H1 (cell line): ENCODE data around the gene SZT2. TPM values are rescaled to one million over a fixed set of nuclear protein-coding genes. Genes with fewer than 3 reads are reported as not detected.

Source experiments
- CTCF ChIA-PET: fragments of 300-600 bp; sonication (Branson Sonifier 250); formaldehyde crosslinking; loops from one replicate; lab custom pipeline; 2021; ENCODE audit not compliant: partially characterized antibody; lab: Charles Lee
- POLR2A ChIA-PET: fragments of 300-600 bp; sonication (Branson Sonifier 250); formaldehyde crosslinking; loops from one replicate; lab custom pipeline; 2021; ENCODE audit warnings: inconsistent platforms; ENCODE audit not compliant: partially characterized antibody; lab: Charles Lee
- DNase-seq, 2 experiments: peaks; one replicate each; pipeline versions ENCODE4 v3.0.0 to v3.0.0-alpha.2; 2010 to 2022; ENCODE audit warnings: low spot score in 2 of 2, low read depth in 1 of 2, mixed read lengths in 1 of 2
- FAIRE-seq: peaks from 2 replicates; lab custom pipeline; 2011; peaks lifted over from hg19 to GRCh38; lab: Jason Lieb, UNC
- H2AFZ ChIP-seq: 2 replicates; pipeline ENCODE4 v1.8.1; 2012; ENCODE audit warnings: low read length, inconsistent platforms
- H2AK5ac ChIP-seq: 2 replicates; pipeline ENCODE4 v1.6.1; 2013; ENCODE audit warnings: low read depth, low read length
- H2BK120ac ChIP-seq: replicated peaks from 2 replicates; pipeline ENCODE3; 2013; ENCODE audit warnings: low read depth, low read length, inconsistent platforms
- H2BK12ac ChIP-seq: 2 replicates; pipeline ENCODE4 v1.6.1; 2013; ENCODE audit warnings: low read depth, low read length
- H2BK15ac ChIP-seq: 2 replicates; pipeline ENCODE4 v1.6.1; 2013; ENCODE audit warnings: low read length
- H2BK20ac ChIP-seq: 2 replicates; pipeline ENCODE4 v1.6.1; 2013; ENCODE audit warnings: low read length
- H2BK5ac ChIP-seq: 2 replicates; pipeline ENCODE4 v1.6.1; 2013; ENCODE audit warnings: low read depth, low read length
- H3K14ac ChIP-seq: 2 replicates; pipeline ENCODE4 v1.6.1; 2013; ENCODE audit warnings: inconsistent platforms; ENCODE audit not compliant: insufficient read length
- H3K18ac ChIP-seq: 2 replicates; pipeline ENCODE4 v1.6.1; 2013; ENCODE audit warnings: low read length; ENCODE audit errors: extremely low read depth
- H3K23ac ChIP-seq: 2 replicates; pipeline ENCODE4 v1.6.1; 2013; ENCODE audit warnings: inconsistent platforms; ENCODE audit not compliant: insufficient read length
- H3K23me2 ChIP-seq: 2 replicates; pipeline ENCODE4 v1.6.1; 2013; ENCODE audit warnings: low read depth, low read length
- H3K27ac ChIP-seq: 2 replicates; pipeline ENCODE4 v1.6.1; 2011; ENCODE audit warnings: low read depth, low read length, inconsistent platforms
- H3K27me3 ChIP-seq, 4 experiments: replicated peaks in 1 of 4; 1 replicate in 1 of 4; 2 replicates in 3 of 4; pipeline versions ENCODE4 v1.6.1 to v1.8.1; 2011 to 2013; ENCODE audit warnings: low read length in 3 of 4, mild to moderate bottlenecking in 3 of 4, inconsistent platforms in 2 of 4, mixed read lengths in 2 of 4, moderate library complexity in 1 of 4; ENCODE audit not compliant: control insufficient read depth in 3 of 4, insufficient read depth in 3 of 4; ENCODE audit errors: extremely low read depth in 1 of 4
- H3K36me3 ChIP-seq, 4 experiments: 2 replicates each; pipeline versions ENCODE4 v1.6.1 to v1.8.1; 2011 to 2013; ENCODE audit warnings: mild to moderate bottlenecking in 4 of 4, low read length in 3 of 4, moderate library complexity in 2 of 4, control low read depth in 1 of 4, inconsistent platforms in 1 of 4; ENCODE audit not compliant: insufficient read depth in 4 of 4, control insufficient read depth in 2 of 4
- H3K4ac ChIP-seq: replicated peaks from 2 replicates; pipeline ENCODE3; 2013; ENCODE audit warnings: low read length, low read depth, mixed read lengths, inconsistent platforms; ENCODE audit not compliant: insufficient read length
- H3K4me1 ChIP-seq, 4 experiments: replicated peaks in 1 of 4; 1 replicate in 1 of 4; 2 replicates in 3 of 4; pipeline versions ENCODE4 v1.6.1 to v1.8.1; 2011 to 2013; ENCODE audit warnings: low read length in 3 of 4, inconsistent platforms in 2 of 4, mixed read lengths in 1 of 4; ENCODE audit not compliant: insufficient read depth in 4 of 4, control insufficient read depth in 3 of 4
- H3K4me2 ChIP-seq, 2 experiments: 2 replicates each; pipeline versions ENCODE4 v1.6.1 to v1.8.1; 2011 to 2013; ENCODE audit warnings: low read depth in 2 of 2, low read length in 2 of 2, control low read depth in 1 of 2, inconsistent platforms in 1 of 2, mild to moderate bottlenecking in 1 of 2; ENCODE audit not compliant: insufficient read depth in 1 of 2
- H3K4me3 ChIP-seq, 4 experiments: fragments of 200-600, 300-600 bp in 1 of 4; sonication (generic), shearing (Covaris generic), sonication (Bioruptor Twin) in 1 of 4; 2 replicates each; pipeline versions ENCODE4 v1.5.1 to v1.8.1; 2011 to 2016; ENCODE audit warnings: low read length in 4 of 4, low read depth in 3 of 4, control low read depth in 2 of 4, inconsistent platforms in 2 of 4, mild to moderate bottlenecking in 2 of 4, mixed read lengths in 1 of 4, moderate library complexity in 1 of 4; ENCODE audit not compliant: insufficient read depth in 2 of 4; ENCODE audit errors: extremely low read depth in 1 of 4
- H3K56ac ChIP-seq: replicated peaks from 2 replicates; pipeline ENCODE3; 2013; ENCODE audit warnings: low read depth, mild to moderate bottlenecking, mixed read lengths, low read length, inconsistent platforms; ENCODE audit not compliant: insufficient read length
- H3K79me1 ChIP-seq: 2 replicates; pipeline ENCODE4 v1.6.1; 2013; ENCODE audit warnings: low read depth, low read length, control low read depth
- H3K79me2 ChIP-seq, 2 experiments: 2 replicates each; pipeline versions ENCODE4 v1.6.1 to v1.8.1; 2012 to 2013; ENCODE audit warnings: low read length in 2 of 2, mild to moderate bottlenecking in 2 of 2, inconsistent platforms in 1 of 2; ENCODE audit not compliant: insufficient read depth in 2 of 2, control insufficient read depth in 1 of 2
- H3K9ac ChIP-seq, 4 experiments: replicated peaks in 1 of 4; 1 replicate in 1 of 4; 2 replicates in 3 of 4; pipeline versions ENCODE4 v1.6.1 to v1.8.1; 2011 to 2013; ENCODE audit warnings: low read depth in 3 of 4, low read length in 3 of 4, control low read depth in 2 of 4, mild to moderate bottlenecking in 2 of 4, moderate library complexity in 2 of 4, inconsistent platforms in 1 of 4; ENCODE audit errors: extremely low read depth in 1 of 4
- H3K9me3 ChIP-seq, 2 experiments: 2 replicates each; pipeline versions ENCODE4 v1.6.1 to v1.8.1; 2012 to 2013; ENCODE audit warnings: mild to moderate bottlenecking in 2 of 2, moderate library complexity in 2 of 2, control low read depth in 1 of 2, inconsistent platforms in 1 of 2, low read depth in 1 of 2, low read length in 1 of 2, mixed read lengths in 1 of 2; ENCODE audit not compliant: insufficient read depth in 2 of 2
- H4K20me1 ChIP-seq, 2 experiments: replicated peaks in 1 of 2; 2 replicates each; pipeline versions ENCODE3 to v1.8.1; 2011 to 2013; ENCODE audit warnings: inconsistent platforms in 2 of 2, low read length in 2 of 2, mild to moderate bottlenecking in 1 of 2; ENCODE audit not compliant: insufficient read depth in 2 of 2, control insufficient read depth in 1 of 2
- H4K5ac ChIP-seq: 2 replicates; pipeline ENCODE4 v1.6.1; 2013; ENCODE audit warnings: low read length, low read depth, mixed read lengths, inconsistent platforms; ENCODE audit not compliant: insufficient read length
- H4K8ac ChIP-seq: 2 replicates; pipeline ENCODE4 v1.8.0; 2013; ENCODE audit warnings: mild to moderate bottlenecking, moderate library complexity, low read length, inconsistent platforms; ENCODE audit not compliant: insufficient read depth; ENCODE audit errors: extremely low read depth
- H4K91ac ChIP-seq: replicated peaks from 2 replicates; pipeline ENCODE3; 2013; ENCODE audit warnings: low read length, mixed read lengths, inconsistent platforms; ENCODE audit not compliant: insufficient read length
- ASH2L ChIP-seq: fragments of 200-600, 300-600 bp; sonication (generic); IDR thresholded peaks from one replicate; pipeline ENCODE4 v1.7.1; 2017; ENCODE audit warnings: low read length
- FOSL1 ChIP-seq: IDR thresholded peaks from 2 replicates; pipeline ENCODE4 v1.6.1; 2011; ENCODE audit warnings: mild to moderate bottlenecking, low read depth, low read length, moderate library complexity; ENCODE audit not compliant: insufficient read depth
- JUN ChIP-seq: IDR thresholded peaks from 2 replicates; pipeline ENCODE4 v1.6.1; 2011; ENCODE audit warnings: low read depth, mild to moderate bottlenecking, improper control_type of control experiment, low read length
- KDM4A ChIP-seq: IDR thresholded peaks from one replicate; pipeline ENCODE4 v1.7.1; 2012; ENCODE audit warnings: low read depth, mild to moderate bottlenecking, moderate library complexity, low read length, inconsistent platforms; ENCODE audit not compliant: severe bottlenecking
- MAX ChIP-seq: IDR thresholded peaks from 2 replicates; pipeline ENCODE4 v1.6.1; 2012; ENCODE audit warnings: inconsistent platforms
- RNF2 ChIP-seq: fragments of 200-900, 300-1000 bp; sonication (generic); IDR thresholded peaks from 2 replicates; pipeline ENCODE4 v1.7.1; 2016; ENCODE audit warnings: borderline replicate concordance, low read depth, mild to moderate bottlenecking, antibody characterized with exemption, low read length; ENCODE audit not compliant: poor library complexity, severe bottlenecking; ENCODE audit errors: missing control alignments
- SRF ChIP-seq: IDR thresholded peaks from 2 replicates; pipeline ENCODE4 v1.6.1; 2011; ENCODE audit warnings: mild to moderate bottlenecking, low read depth, low read length, moderate library complexity
- SUZ12 ChIP-seq: fragments of 200-600 bp; sonication (generic); IDR thresholded peaks from 2 replicates; pipeline ENCODE4 v1.6.1; 2012; ENCODE audit warnings: mild to moderate bottlenecking, inconsistent platforms, low read length, moderate library complexity, mixed read lengths
- TAF7 ChIP-seq: optimal IDR thresholded peaks from 2 replicates; pipeline ENCODE3; 2011; ENCODE audit warnings: low read depth, mild to moderate bottlenecking, inconsistent platforms, low read length, moderate library complexity, borderline replicate concordance
- YY1 ChIP-seq: IDR thresholded peaks from 2 replicates; pipeline ENCODE4 v1.6.1; 2011; ENCODE audit warnings: low read depth, mild to moderate bottlenecking, low read length
- WGBS, 2 experiments: shearing (Covaris generic) in 1 of 2; methylation state at CpG; one replicate each; pipeline versions ENCODE4 v1.1.6 to v1.1.7; 2013 to 2015; ENCODE audit warnings: low lambda C conversion rate in 2 of 2, mixed read lengths in 2 of 2, inconsistent platforms in 1 of 2, low coverage in 1 of 2, missing lambda C conversion rate in 1 of 2; ENCODE audit not compliant: insufficient replicate concordance in 2 of 2, insufficient coverage in 1 of 2, insufficient read length in 1 of 2; ENCODE audit errors: extremely low coverage in 1 of 2, missing lambda C conversion rate in 1 of 2; 5-methylcytosine and 5-hydroxymethylcytosine counted together
- polyA plus RNA-seq, 7 experiments: library from polyadenylated mRNA; depleted of rRNA in 3 of 7; stranded (reverse) in 5 of 7; unstranded in 2 of 7; fragments of >200 nt in 5 of 7; fragments of 200-250 nt in 2 of 7; gene quantifications; 1 replicate in 5 of 7; 2 replicates in 1 of 7; 4 replicates in 1 of 7; pipeline versions ENCODE4 v1.2.1 to v1.2.3, GENCODE V29; 2011 to 2013; ENCODE audit warnings: missing spikeins in 2 of 7, mixed read lengths in 2 of 7
- total RNA-seq: library from RNA; stranded (reverse); fragmentation: NEBNext Ultra II Directional; extraction: Animal tissue kit (Norgen Biotek cat#: 25700); gene quantifications from 2 replicates; pipeline ENCODE4 v1.2.1, GENCODE V29; 2021

Gene SZT2
- total and polyA plus RNA-seq, 2 of the 8 experiments (the other 6 are each of a cell fraction or from before 2014, with no cell fraction given) = 4.7 to 12.9 TPM

DNA sequence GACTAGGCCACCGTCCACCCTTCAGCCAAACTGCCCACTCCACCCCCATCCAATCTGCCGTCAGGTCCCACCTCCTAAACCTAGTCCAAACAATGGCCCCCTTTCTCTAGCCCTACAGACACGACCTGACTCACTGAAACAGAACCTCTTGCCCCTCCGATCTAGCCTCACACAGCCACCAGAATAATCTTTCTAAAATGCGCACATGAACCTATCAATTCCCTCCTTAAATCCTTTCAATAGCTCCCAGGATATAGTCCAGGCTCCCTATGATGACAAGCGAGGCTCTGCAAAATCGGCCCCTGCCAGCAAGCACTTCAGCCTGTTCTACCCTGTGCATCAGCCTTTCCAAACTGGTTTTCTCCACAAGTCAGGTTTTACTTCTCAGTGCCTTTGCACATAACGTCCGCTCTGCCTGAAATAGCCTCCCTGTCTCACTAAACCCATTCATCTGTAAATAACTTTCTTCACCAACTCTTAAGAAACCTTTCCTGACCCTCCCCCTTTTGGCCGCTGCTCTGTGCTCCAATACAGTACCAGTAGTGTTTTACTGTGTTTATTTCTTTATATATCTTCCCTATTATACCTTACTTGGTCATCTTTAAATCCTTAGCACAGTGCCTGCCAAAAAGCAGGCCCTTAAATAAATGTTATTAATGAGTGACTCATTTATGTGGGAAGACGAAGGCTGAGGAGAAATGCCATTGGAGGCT, 39.9 kb upstream of the SZT2 start:
- Histone ChIP-seq H2BK120ac (peak overlapping the region; percentile 12), H3K4ac (no peak overlapping the region), H3K36me3 (no peaks in the 10 kb centered on the region), H3K9me3 (no peaks in the 10 kb centered on the region), H3K18ac (peak overlapping the region; percentile 64; the same call in 1 of the 2 replicates), H3K14ac (no peak overlapping the region), H2BK20ac (peak overlapping the region; percentile 74; the same call in 1 of the 2 replicates), H4K8ac (peak overlapping the region; percentile 97; the same call in 1 of the 2 replicates), H3K23me2 (peaks cover 7% of the 10 kb centered on the region), H2BK15ac (no peak overlapping the region), H3K4me3 (peak overlapping the region; percentile 68 to 74 (median 71)), H3K23ac (no peak overlapping the region), H4K91ac (peak overlapping the region; percentile 84), H2AK5ac (no peak overlapping the region), H3K27ac (peak overlapping the region; percentile 93), H2BK12ac (peak overlapping the region; percentile 65; the same call in 1 of the 2 replicates), H3K27me3 (peaks cover 0 to 5% (median 0%) of the 10 kb centered on the region in 4 experiments; a peak in 2 of 7 replicates), H3K79me2 (no peaks in the 10 kb centered on the region), H3K56ac (peak overlapping the region; percentile 20), H3K4me1 (peaks cover 4 to 15% (median 9%) of the 10 kb centered on the region in 4 experiments; a peak in 6 of 7 replicates), H4K20me1 (no peaks in the 10 kb centered on the region), H2BK5ac (peak overlapping the region; percentile 97), H3K4me2 (peak overlapping the region; percentile 83 to 94), H4K5ac (peak overlapping the region; percentile 63), H3K9ac (peak overlapping the region in 3 of 4 experiments; percentile 79 to 91 (median 88); a peak in 6 of 7 replicates), H3K79me1 (no peaks in the 10 kb centered on the region), H2AFZ (peak overlapping the region; percentile 56; the same call in 1 of the 2 replicates)
- DNase-seq (no peak), FAIRE-seq (peak; percentile 13)
- 26% methylated on average over 11 of the region's 11 CpGs; no CpG with 5 or more reads in 1 of the 2 experiments for WGBS, 2 experiments
- POLR2A ChIA-PET = interaction anchor here (1.2 to 4.0 kb wide), 5 partner anchors 8 to 74 kb away, joined by 4 to 37 read pairs (median 5); partner anchors contain the start of genes C1orf210, CDC20, MED8 and SZT2
- CTCF ChIA-PET = interaction anchor here (0.6 to 1.6 kb wide), 4 partner anchors 10 to 21 kb away, joined by 3 to 4 read pairs (median 3); no protein-coding TSS in a partner anchor
- TF ChIP-seq ASH2L (peak; percentile 30), RNF2 (no peak), SUZ12 (no peak), YY1 (0 out of 2 replicates have a peak, but pooled peaks have one; percentile 69), JUN (no peak), TAF7 (no peak), SRF (no peak), FOSL1 (no peak), MAX (no peak), KDM4A (no peak)
